ENCODE results near the gene COX4I1. TPM values are rescaled to one million over a fixed set of nuclear protein-coding genes. Genes with fewer than 3 reads are reported as not detected.

COX4I1 gene
- total RNA-seq, 1 donor from 2014 or later = 459 TPM

- peaks cover 12% of the 10 kb centered on the region for H3K27me3 ChIP-seq (ENCODE audit: insufficient read depth, low read length)
- Mint-ChIP-seq H3K36me3 (ENCODE audit: low read depth, unreplicated experiment) (no peaks in the 10 kb centered on the region), H3K27me3 (ENCODE audit: low read depth, unreplicated experiment) (peaks cover 53% of the 10 kb centered on the region), H3K27ac (ENCODE audit: unreplicated experiment) (no peak overlapping the region), H3K9me3 (ENCODE audit: unreplicated experiment) (peaks cover 20% of the 10 kb centered on the region), H3K4me3 (ENCODE audit: unreplicated experiment) (no peak overlapping the region), H3K4me1 (ENCODE audit: low read depth, unreplicated experiment) (peaks cover 2% of the 10 kb centered on the region)
- H3K36me3 ChIP-seq (ENCODE audit: insufficient read depth, low read length) = no peaks in the 10 kb centered on the region
- no peaks in the 10 kb centered on the region for H3K9me3 ChIP-seq (ENCODE audit: insufficient read depth, low read depth, low read length)
- H3K4me2 ChIP-seq (ENCODE audit: low read length) = no peak overlapping the region
- H3K4me1 ChIP-seq (ENCODE audit: insufficient read depth, low read length) = no peaks in the 10 kb centered on the region
- H3K9ac ChIP-seq (ENCODE audit: low read length) = no peak overlapping the region
- H3K27ac ChIP-seq (ENCODE audit: low read depth, low read length) = no peak overlapping the region
- DNase-seq (ENCODE audit: low read depth) (no peak), FAIRE-seq (no peak)
- H3K4me3 ChIP-seq (ENCODE audit: insufficient read depth, low read depth, low read length) = no peak overlapping the region
- H3K79me2 ChIP-seq (ENCODE audit: insufficient read depth, low read length) = no peaks in the 10 kb centered on the region
- TF ChIP-seq CTCF (IDR thresholded peaks at IDR 0.05; ENCODE audit: insufficient read depth, low read depth, low read length) (no peak), EZH2 (IDR thresholded peaks at IDR 0.05; ENCODE audit: insufficient read depth, low read length) (no peak)
- H4K20me1 ChIP-seq (ENCODE audit: insufficient read depth, low read length) = no peaks in the 10 kb centered on the region
- no peak overlapping the region for H2AFZ ChIP-seq (ENCODE audit: low read depth, low read length)
These were observed 45.8 kb downstream of the COX4I1 start for GRCh38 chr16:85845266-85845665.

DNA sequence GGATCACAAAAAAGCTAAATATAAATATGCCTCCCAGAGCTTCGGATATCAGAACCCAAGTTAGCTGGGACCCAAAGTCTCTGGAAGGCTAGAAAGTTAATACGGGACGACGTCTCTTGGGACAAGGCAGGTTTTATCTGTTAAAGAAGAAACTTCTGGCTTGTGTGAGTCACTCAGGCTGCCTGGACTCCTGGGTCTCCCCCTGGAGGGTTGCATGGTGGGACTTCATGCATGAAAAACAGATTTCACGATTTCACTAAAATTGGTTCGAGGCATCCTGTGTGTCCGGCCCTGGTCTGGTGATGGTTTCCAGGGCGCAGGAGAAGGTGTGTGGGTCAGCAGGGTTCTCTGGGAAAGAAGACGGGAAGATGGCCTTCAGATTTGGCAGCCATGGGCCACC, 47.0 kb downstream of the COX4I1 start:
- H3K4me3 Mint-ChIP-seq (ENCODE audit: unreplicated experiment) = no peak overlapping the region
- DNase-seq (ENCODE audit: low read depth) = no peak
- peaks cover 55% of the 10 kb centered on the region for H3K27me3 Mint-ChIP-seq (ENCODE audit: low read depth, unreplicated experiment)
- Histone ChIP-seq H3K4me2 (ENCODE audit: low read length) (no peak overlapping the region), H3K9me3 (ENCODE audit: insufficient read depth, low read depth, low read length) (no peaks in the 10 kb centered on the region), H3K79me2 (ENCODE audit: insufficient read depth, low read length) (no peaks in the 10 kb centered on the region), H2AFZ (ENCODE audit: low read depth, low read length) (no peak overlapping the region), H3K36me3 (ENCODE audit: insufficient read depth, low read length) (no peaks in the 10 kb centered on the region), H3K4me1 (ENCODE audit: insufficient read depth, low read length) (no peaks in the 10 kb centered on the region), H3K9ac (ENCODE audit: low read length) (no peak overlapping the region), H3K27me3 (ENCODE audit: insufficient read depth, low read length) (peaks cover 12% of the 10 kb centered on the region), H3K4me3 (ENCODE audit: insufficient read depth, low read depth, low read length) (no peak overlapping the region), H4K20me1 (ENCODE audit: insufficient read depth, low read length) (no peaks in the 10 kb centered on the region), H3K27ac (ENCODE audit: low read depth, low read length) (no peak overlapping the region)
- H3K27ac Mint-ChIP-seq (ENCODE audit: unreplicated experiment) = no peak overlapping the region
- H3K9me3 Mint-ChIP-seq (ENCODE audit: unreplicated experiment) = peaks cover 20% of the 10 kb centered on the region
- H3K36me3 Mint-ChIP-seq (ENCODE audit: low read depth, unreplicated experiment) = no peaks in the 10 kb centered on the region
- TF ChIP-seq CTCF (IDR thresholded peaks at IDR 0.05; ENCODE audit: insufficient read depth, low read depth, low read length) = no peak
- TF ChIP-seq EZH2 (IDR thresholded peaks at IDR 0.05; ENCODE audit: insufficient read depth, low read length) = no peak
- peaks cover 2% of the 10 kb centered on the region for H3K4me1 Mint-ChIP-seq (ENCODE audit: low read depth, unreplicated experiment)
- no peak for FAIRE-seq

DNA sequence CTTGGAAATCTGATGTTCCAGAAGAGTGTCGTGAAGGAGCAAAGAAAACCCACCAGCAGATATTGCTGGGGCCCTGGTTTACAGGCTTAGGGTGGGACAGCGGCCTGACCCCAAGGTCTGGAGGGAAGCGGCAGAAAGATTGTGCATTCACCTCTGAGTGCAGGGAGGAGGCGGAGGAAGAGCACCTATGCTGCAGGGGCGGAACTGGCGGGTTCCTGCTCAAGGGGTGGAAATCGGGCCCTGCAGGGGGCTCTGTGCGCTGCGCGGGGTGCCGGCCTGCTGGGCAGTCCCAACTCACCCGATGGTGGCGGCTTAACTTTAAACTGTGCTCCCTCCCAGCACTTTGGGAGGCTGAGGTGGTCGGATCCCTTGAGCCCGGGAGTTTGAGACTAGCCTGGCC, 47.5 kb downstream of the COX4I1 start:
- TF ChIP-seq CTCF (IDR thresholded peaks at IDR 0.05; ENCODE audit: insufficient read depth, low read depth, low read length) (no peak), EZH2 (IDR thresholded peaks at IDR 0.05; ENCODE audit: insufficient read depth, low read length) (no peak)
- H3K4me2 ChIP-seq (ENCODE audit: low read length) = no peak overlapping the region
- peaks cover 2% of the 10 kb centered on the region for H3K4me1 Mint-ChIP-seq (ENCODE audit: low read depth, unreplicated experiment)
- H3K9me3 Mint-ChIP-seq (ENCODE audit: unreplicated experiment) = peaks cover 19% of the 10 kb centered on the region
- DNase-seq (ENCODE audit: low read depth) (no peak), FAIRE-seq (no peak)
- no peak overlapping the region for H3K27ac ChIP-seq (ENCODE audit: low read depth, low read length)
- H3K4me3 ChIP-seq (ENCODE audit: insufficient read depth, low read depth, low read length) = no peak overlapping the region
- H3K4me3 Mint-ChIP-seq (ENCODE audit: unreplicated experiment) = no peak overlapping the region
- H3K27me3 ChIP-seq (ENCODE audit: insufficient read depth, low read length) = peaks cover 14% of the 10 kb centered on the region
- no peaks in the 10 kb centered on the region for H3K79me2 ChIP-seq (ENCODE audit: insufficient read depth, low read length)
- no peaks in the 10 kb centered on the region for H4K20me1 ChIP-seq (ENCODE audit: insufficient read depth, low read length)
- H3K27me3 Mint-ChIP-seq (ENCODE audit: low read depth, unreplicated experiment) = peaks cover 51% of the 10 kb centered on the region
- H3K36me3 Mint-ChIP-seq (ENCODE audit: low read depth, unreplicated experiment) = no peaks in the 10 kb centered on the region
- no peak overlapping the region for H3K27ac Mint-ChIP-seq (ENCODE audit: unreplicated experiment)
- H3K9ac ChIP-seq (ENCODE audit: low read length) = no peak overlapping the region
- no peaks in the 10 kb centered on the region for H3K9me3 ChIP-seq (ENCODE audit: insufficient read depth, low read depth, low read length)
- H3K36me3 ChIP-seq (ENCODE audit: insufficient read depth, low read length) = no peaks in the 10 kb centered on the region
- H3K4me1 ChIP-seq (ENCODE audit: insufficient read depth, low read length) = no peaks in the 10 kb centered on the region
- H2AFZ ChIP-seq (ENCODE audit: low read depth, low read length) = no peak overlapping the region

All from astrocyte (in vitro differentiated cells and primary cell).